ENCODE data around the gene LIPN.
A peak's percentile ranks its signal among the peaks of the same experiment; 100 is the strongest.

The LIPN gene

DNA sequence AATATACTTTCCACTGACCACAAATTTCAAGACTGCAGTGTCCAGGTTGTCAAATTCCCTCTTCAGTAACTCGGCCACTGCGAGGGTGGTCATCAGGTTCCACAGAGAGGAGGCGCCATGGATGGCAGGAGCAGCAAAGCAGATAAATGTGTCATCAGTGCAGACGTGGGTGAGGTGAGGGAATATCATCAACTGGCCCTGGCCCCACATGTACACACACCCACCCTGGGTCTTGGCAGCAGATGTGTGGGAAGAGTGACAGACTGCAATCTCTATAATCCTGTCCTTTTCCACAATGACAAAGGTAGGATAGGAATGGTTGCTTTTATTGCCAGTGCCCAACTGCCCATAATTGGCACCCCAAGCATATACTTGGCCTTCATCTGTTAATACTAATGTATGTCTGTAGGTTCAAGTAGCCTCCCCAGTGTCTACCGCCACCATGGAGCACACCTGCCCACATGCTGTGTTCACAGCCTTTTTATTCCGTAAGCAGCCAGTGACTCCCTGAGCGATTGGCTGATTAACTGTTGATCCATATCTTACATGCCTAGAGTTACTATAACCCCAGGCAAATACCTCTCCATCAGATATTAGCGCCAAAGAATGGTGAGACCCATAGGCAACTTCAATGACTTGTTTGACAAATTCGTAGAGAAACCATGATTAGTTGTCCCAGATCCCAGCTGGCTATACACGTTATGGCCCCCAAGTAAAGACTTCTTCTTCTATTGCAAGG lies 26.4 kb downstream of the LIPN start:
- DNase-seq: no peak

DNA sequence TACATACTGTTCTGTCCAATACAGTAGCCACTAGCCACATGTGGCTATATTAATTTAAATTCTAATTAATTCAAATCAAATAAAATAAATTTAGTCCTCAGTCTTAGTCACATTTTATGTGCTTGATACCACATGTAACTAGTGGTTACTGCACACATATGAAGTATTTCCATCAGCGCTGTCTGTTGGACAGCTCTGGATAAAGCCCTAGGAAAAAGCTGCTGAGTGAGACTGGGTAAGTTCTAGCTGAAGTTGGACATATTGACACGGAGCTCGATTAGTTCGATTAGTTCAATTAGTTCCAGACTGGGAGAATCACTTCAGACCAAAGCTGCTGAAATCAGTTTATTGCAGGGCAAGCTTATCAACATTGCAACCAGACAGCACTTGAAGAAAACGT lies 27.6 kb downstream of the LIPN start:
- no peak for DNase-seq

DNA sequence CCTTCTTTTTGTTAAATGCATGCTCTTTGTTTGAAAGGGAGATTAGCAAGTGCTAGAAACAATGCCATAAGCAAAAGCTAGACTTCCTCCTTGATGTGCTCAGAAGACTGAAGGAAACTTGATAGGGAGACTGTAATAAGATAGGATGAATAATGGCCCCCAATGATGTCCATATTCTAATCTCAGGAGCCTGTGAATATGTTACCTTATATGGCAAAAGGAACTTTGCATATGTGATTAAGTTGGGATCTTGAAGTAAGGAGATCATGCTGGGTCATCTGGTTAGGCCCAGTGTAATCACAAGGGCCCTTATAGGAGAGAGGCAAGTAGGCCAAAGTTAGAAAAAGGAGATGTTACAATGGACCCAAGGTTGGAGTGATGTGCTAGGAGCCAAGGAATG lies 29.1 kb downstream of the LIPN start:
- DNase-seq: no peak

DNA sequence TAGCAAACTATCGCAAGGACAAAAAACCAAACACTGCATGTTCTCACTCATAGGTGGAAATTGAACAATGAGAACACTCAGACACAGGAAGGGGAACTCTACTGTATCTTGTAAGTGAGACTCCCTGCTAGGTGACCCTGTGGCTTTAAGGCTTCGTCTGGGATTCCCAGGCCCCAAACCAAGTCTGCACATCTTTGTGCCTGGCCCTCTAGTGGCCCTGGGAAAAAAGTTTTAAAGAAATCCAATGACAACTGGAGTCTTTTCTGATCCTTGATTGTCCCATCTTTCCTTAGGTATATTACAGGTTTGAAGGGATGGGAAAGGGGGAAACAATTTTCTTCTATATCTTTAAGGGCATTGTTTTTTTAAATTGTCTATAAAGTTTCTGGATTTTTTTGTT lies 32.1 kb downstream of the LIPN start:
- DNase-seq: peak; percentile 57

DNA sequence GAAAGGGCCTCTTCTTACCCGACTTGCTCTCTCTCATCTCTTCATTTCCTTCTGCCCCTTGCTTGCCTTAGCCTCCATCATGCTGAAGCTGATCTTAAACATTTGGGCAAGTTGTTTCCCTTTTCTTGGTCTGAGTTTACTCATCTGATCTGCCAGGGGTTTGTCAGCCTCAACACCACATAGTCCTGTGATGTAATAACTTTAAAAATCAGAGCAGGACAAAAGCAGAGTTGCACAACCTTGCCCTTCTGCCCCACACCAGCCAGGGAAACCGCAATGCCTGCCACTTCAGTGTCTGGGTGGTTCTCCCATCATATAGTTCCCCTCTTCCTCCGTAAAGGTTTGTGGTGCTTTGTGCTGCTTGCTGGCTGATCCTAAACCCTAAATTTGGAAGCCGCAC lies 32.8 kb downstream of the LIPN start:
- no peak for DNase-seq

DNA sequence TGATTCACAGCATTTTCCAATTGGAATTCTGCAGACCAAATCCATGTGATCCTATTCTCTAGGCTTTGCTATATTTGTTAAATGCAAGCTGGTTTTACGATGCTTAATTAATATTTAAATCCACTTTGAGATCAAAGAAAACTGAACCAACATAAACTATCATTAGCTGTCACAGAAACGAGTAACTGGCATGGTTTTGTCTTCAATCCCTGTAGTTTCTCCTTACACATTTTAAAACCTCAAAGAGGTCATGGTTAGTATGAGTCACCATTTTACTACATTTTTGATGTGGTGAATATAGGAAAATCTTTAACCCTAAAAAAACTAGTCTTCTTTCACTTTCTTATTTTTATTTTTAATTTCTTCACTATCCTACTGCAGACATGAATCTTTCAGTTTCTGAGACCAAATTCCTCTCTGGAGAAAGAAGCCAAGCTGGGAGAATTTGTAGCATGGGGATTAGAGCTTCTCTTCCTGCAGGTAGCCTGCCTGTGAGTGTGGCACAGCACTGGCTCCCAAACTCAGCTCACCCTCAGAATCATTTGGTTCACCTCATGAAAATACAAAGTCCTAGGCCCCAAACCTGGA lies 34.0 kb downstream of the LIPN start:
- DNase-seq: no peak

DNA sequence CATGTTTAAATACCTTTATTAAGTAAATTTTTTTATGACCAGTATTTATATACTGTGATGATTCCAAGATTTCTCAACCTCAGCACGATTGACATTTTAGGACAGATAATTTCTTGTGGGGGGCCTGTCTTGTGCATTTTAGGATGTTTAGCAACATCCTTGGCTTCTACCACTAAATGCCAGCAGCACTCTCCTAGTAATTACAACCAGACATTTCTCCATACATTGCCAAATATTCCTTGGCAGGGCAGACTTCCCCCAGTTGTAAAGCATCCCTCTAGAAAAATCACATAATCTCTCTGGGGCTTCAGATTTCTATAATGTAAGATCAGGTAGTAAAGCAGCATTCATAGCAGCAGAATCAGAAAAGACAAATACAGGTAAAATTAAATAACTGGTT lies 34.9 kb downstream of the LIPN start:
- DNase-seq: no peak

DNA sequence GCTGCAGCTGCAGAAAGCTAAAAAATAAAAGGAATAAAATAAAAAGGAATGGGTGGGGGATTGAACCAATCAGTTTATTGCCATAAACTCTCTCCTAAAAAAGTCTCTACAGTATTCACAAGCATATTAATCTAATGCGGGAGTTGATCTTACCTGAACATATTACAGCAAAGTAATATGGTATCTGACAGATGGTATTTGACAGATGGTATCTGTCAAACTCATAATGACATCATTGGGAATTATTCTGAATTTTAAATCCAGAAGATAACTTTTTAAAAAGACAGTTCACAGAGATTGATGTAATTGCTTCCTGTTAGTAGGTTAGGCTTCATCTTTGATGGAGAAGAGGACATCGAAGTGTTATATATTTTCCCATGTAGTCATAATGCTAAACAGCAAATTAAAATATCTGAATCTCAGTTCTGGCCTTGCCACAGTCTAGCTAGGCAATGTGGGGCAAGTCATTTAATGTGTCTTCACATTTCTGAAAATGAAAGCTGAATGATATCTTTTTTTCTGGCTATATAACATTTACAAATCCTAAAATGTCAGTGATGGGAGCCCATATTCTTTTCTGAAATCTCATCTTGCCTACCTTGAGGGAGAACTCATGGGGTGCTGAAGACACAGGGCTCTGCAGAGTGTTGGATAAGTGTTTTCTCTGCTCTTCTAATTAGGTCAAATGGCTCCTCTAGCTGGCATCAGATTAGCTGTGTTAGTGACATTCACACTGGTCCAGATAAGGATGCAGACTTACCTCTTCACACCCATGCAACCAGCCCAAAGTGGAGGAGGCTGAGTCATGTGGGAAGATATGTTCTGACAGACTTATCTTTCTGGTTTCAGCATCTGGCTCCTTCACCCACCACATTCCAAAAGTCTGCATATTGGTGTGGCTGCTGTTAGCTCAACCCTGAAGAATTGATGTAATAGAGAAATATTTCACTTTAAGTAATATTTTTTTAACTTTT lies 40.6 kb downstream of the LIPN start:
- DNase-seq: no peak

GRCh38 chr10:88802523-88803285 lies 42.9 kb downstream of the LIPN start, which contains the start of gene LIPM:
Gene LIPM, plus strand, starts transcription at chr10:88802730. Its CDS starts 167 bp downstream, at chr10:88802897.
- DNase-seq: no peak

DNA sequence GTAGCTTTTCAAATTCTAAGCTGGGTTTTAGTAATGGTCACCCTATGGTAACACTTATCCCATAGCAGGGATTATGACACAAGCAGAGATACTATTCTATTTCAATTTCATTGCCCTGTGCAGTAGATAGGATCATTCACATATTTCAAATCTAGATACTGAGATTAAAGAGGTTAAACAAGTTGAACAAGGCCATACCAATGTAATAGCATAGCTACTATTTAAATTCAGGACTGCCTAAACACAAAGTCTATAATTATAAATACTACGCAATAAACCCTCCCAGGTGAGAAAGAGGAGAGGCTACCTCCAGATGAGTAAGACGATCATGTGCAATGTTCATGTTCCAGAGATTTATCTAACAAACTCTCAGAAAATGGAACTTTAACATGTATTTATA lies 43.8 kb downstream of the LIPN start:
- DNase-seq: no peak

GRCh38 chr10:88804083-88804812 lies 44.4 kb downstream of the LIPN start:
- peak; percentile 20 for DNase-seq

- DNase-seq: no peak
Measured at GRCh38 chr10:88805361-88805760, 45.5 kb downstream of the LIPN start.

DNA sequence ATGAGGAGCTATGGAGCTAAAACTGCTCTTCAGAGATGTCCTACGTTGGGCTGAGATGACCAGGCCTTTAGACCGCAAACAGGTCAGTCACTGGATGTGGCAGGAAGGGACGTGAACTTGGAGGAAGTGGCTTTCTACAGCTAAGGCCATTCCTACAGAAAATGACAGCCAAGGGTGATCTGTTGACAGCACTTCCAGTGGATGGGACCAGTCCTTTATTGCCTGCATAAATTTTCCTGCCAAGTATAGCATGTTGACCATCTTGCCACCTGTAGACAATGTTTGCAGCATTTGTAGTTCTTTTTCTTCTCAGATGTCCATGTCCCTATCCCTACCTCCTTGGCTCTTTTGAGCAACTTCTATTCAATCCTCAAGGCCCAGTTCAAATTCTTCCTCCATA lies 46.1 kb downstream of the LIPN start:
- no peak for DNase-seq

- DNase-seq: no peak
Measured at GRCh38 chr10:88809621-88810020, 49.8 kb downstream of the LIPN start.

DNA sequence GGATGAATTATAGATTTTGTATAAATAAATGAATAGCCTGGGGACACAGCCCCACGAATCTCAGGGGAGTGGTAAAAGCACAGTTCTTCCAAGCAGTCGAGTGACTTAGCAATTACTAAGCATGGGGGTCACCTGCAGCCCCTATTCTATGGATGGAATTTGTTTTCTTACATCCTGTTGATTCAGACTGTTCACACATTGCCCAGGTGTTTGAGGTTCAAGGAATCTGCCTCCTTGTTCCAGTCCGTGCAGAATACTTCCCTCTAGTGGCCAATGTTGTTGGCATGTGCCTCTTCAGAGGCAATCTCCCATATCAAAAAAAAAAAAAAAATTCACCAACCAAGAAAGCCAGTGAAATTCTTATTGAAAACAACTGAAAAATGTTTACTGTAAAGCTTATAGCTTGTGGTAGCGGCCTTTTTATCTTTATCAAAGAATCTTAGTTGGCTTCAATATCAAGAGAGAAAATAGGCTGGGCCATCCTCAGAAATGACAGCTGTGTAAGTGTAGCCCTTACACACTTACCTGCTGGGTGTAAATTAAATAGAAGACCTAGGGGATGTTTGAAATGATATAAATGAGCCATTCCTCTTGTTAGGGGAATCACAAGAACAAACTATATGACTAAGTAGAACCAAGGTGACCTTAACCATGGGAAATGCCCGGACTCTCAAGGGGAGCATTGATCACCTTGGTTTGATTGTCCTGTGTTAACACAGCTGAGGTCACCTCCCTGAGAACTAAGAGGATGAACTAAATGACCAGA lies 50.6 kb downstream of the LIPN start:
- peak; percentile 89 for DNase-seq

DNA sequence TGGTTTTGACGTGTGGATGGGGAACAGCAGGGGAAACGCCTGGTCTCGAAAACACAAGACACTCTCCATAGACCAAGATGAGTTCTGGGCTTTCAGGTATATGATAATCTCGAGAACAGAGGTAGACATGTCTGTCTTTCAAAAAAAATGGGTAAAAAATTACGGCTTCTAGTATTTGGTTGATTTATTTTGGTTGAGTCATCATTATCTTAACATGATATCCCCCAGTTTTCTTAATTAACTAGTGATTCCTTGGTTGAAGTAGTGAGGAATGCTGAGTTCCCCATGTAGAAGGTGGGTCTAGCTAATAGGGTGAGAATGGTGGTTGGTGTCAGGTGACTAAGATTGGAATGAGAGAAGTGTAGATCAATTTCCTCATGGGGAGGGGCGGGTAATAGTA lies 53.4 kb downstream of the LIPN start:
- DNase-seq: no peak

DNA sequence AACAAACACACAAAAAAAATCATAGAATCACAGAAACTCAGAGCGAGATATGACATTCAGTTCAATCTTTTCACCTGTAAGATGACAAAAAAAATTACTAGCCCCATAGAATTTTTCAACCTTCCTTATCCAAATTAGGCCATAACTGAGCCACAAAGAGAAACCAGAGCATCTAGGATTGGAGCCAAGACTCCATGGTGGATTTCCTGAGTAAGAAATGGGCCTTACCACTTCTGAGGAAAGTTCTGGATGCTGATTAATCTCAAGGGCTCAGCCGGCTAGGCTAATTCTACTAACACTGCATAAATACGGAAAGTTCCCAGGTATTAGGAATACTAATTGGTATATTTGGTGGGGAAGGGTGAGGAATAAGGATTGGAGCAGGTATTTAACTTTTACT lies 59.5 kb downstream of the LIPN start:
- DNase-seq: no peak

DNA sequence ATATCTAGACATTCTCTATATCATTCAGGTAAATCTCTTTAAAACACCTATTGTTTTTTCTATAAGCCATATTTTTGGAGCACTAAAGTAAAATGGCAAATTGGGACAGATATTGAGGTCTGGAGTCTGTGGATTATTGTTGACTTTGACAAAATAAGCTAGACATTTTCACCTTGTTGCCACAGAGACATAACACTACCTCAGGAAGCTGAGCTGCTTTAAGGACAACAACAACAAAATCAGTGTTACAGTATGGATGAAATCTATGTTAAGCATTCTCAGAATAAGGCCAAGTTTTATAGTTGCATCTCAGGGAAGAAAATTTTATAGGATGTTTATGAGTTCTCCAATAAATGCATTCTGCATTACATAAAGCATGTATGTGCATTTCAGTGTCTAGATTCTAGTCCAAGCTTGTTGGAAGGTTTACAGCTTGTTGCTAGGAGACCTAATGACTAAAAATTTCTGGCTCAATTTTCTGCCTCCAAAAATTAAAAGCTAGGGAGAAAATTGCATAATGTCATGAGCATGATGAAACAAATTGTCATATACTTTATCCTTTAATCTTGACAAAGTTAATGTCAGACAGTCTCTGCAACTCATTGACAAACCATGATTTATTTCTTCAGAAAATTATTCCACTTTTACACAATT lies 61.1 kb downstream of the LIPN start:
- DNase-seq: peak; percentile 11

DNA sequence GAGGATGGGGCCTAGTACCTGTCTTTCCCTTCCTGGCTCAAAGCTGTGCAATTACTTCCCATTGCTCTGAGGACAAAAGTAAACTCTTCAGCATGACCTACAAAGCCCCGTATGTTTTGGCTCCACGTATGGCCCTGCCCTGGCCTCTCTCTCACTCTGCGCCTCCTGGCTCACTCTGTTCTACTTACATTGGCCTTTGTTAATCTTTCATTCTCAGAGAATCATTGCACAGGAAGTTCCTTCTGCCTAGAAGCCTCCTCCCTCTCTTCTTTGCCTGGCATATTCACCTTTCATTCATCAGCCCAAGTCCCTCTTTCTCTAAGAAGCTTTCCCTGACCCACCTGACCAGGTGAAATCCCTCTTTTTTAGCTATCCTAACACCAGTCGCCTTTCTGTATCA lies 66.6 kb downstream of the LIPN start:
- DNase-seq: no peak

GRCh38 chr10:88827671-88828070 lies 67.9 kb downstream of the LIPN start:
- no peak for DNase-seq

DNA sequence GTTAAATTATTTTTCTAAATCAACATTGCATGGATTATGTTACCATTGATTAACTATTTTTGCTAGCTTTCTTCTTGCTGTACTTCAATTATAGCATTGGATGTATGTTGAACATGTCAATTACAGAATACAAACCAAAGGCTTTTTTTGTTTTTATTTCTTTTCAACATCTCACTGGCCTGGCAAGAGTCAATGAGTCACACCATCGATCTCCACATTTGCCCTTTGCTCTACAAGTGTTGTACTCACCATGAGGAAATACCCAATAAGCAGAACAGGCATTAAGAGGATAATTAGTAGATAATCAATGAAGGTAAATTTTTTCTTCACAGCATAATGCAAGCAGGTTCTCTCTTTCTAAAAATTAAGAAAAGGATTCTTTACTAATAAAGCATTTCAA lies 68.5 kb downstream of the LIPN start:
- no peak for DNase-seq

Measured in DMS53 (cell line).